Breast epithelium (tissue), 3 donors: ENCODE results near the gene KLB.

Experiments used
- POLR2AphosphoS5 ChIP-seq, 3 donors: sonication (generic); formaldehyde crosslinking; IDR thresholded peaks; one replicate each; pipeline ENCODE4 v1.6.1; 2017; ENCODE audit warnings: antibody characterized with exemption in 3 of 3
- TF ChIP-seq, protein P1 (sequence below), 3 donors: fragments of 450-650 bp; IDR thresholded peaks; one replicate each; pipeline ENCODE4 v1.5.1; 2016 to 2017; ENCODE audit warnings: antibody characterized with exemption in 3 of 3, mild to moderate bottlenecking in 3 of 3, moderate library complexity in 3 of 3

- TF ChIP-seq, protein P1, sequence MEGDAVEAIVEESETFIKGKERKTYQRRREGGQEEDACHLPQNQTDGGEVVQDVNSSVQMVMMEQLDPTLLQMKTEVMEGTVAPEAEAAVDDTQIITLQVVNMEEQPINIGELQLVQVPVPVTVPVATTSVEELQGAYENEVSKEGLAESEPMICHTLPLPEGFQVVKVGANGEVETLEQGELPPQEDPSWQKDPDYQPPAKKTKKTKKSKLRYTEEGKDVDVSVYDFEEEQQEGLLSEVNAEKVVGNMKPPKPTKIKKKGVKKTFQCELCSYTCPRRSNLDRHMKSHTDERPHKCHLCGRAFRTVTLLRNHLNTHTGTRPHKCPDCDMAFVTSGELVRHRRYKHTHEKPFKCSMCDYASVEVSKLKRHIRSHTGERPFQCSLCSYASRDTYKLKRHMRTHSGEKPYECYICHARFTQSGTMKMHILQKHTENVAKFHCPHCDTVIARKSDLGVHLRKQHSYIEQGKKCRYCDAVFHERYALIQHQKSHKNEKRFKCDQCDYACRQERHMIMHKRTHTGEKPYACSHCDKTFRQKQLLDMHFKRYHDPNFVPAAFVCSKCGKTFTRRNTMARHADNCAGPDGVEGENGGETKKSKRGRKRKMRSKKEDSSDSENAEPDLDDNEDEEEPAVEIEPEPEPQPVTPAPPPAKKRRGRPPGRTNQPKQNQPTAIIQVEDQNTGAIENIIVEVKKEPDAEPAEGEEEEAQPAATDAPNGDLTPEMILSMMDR (IDR thresholded peaks at IDR 0.05): no peak
- no peak for TF ChIP-seq POLR2AphosphoS5 (IDR thresholded peaks at IDR 0.05)
These were observed 27.3 kb downstream of the KLB start for GRCh38 chr4:39433878-39434492.
